ENCODE results near the gene ZRANB3.

GRCh38 chr2:135320465-135321355 is 210.3 kb downstream of the ZRANB3 start:
- TF ChIP-seq EZH2 (IDR thresholded peaks at IDR 0.05) (no peak), POLR2AphosphoS5 (IDR thresholded peaks at IDR 0.05; ENCODE audit: borderline replicate concordance, low read depth, low read length) (no peak), FOXP2 (optimal IDR thresholded peaks at IDR 0.05; ENCODE audit: control extremely low read depth, extremely low read length, insufficient read depth) (no peak)
